GM23248 (cell line): ENCODE results near the gene DUOX2. TPM values are rescaled to one million over a fixed set of nuclear protein-coding genes. Genes with fewer than 3 reads are reported as not detected.

Experiments
- DNase-seq: peaks from one replicate; pipeline ENCODE4 v3.0.0-alpha.2; 2015
- H2AFZ ChIP-seq: fragments of 200-600 bp; sonication (generic); 2 replicates; pipeline ENCODE4 v1.6.1; 2016; ENCODE audit warnings: antibody characterized with exemption
- H3F3A ChIP-seq: fragments of 200-600 bp; sonication (generic); 2 replicates; pipeline ENCODE4 v1.6.1; 2016; ENCODE audit warnings: mild to moderate bottlenecking, antibody characterized with exemption, mixed run types; ENCODE audit not compliant: insufficient read depth
- H3K27ac ChIP-seq: fragments of 200-600 bp; sonication (generic); 2 replicates; pipeline ENCODE4 v1.5.1; 2016; ENCODE audit warnings: mild to moderate bottlenecking
- H3K27me3 ChIP-seq: fragments of 200-600 bp; sonication (generic); replicated peaks from 2 replicates; pipeline ENCODE4 v1.6.1; 2016; ENCODE audit warnings: mild to moderate bottlenecking; ENCODE audit not compliant: insufficient read depth
- H3K36me3 ChIP-seq: fragments of 200-600 bp; sonication (generic); 2 replicates; pipeline ENCODE4 v1.6.1; 2016; ENCODE audit warnings: low read depth, mild to moderate bottlenecking
- H3K4me1 ChIP-seq: fragments of 200-600 bp; sonication (generic); 2 replicates; pipeline ENCODE4 v1.6.1; 2016; ENCODE audit warnings: mild to moderate bottlenecking; ENCODE audit not compliant: insufficient read depth
- H3K4me2 ChIP-seq: fragments of 200-600 bp; sonication (generic); one replicate; pipeline ENCODE4 v1.6.1; 2016; ENCODE audit warnings: mild to moderate bottlenecking; ENCODE audit not compliant: unreplicated experiment
- H3K4me3 ChIP-seq: fragments of 200-600 bp; sonication (generic); 2 replicates; pipeline ENCODE4 v1.5.1; 2016; ENCODE audit warnings: mild to moderate bottlenecking
- H3K79me2 ChIP-seq: fragments of 200-600 bp; sonication (generic); 2 replicates; pipeline ENCODE4 v1.6.1; 2016; ENCODE audit warnings: mild to moderate bottlenecking; ENCODE audit not compliant: insufficient read depth
- H3K9ac ChIP-seq: fragments of 200-600 bp; sonication (generic); 2 replicates; pipeline ENCODE4 v1.6.1; 2016; ENCODE audit warnings: mild to moderate bottlenecking
- H3K9me2 ChIP-seq: fragments of 200-600 bp; sonication (generic); 2 replicates; pipeline ENCODE4 v1.6.1; 2016; ENCODE audit warnings: mixed run types, mild to moderate bottlenecking, moderate library complexity; ENCODE audit not compliant: insufficient read depth
- H3K9me3 ChIP-seq: fragments of 200-600 bp; sonication (generic); one replicate; pipeline ENCODE4 v1.6.1; 2017; ENCODE audit warnings: low read depth
- H4K20me1 ChIP-seq: fragments of 200-600 bp; sonication (generic); 2 replicates; pipeline ENCODE4 v1.6.0; 2016; ENCODE audit not compliant: insufficient read depth
- EZH2 ChIP-seq: fragments of 200-600 bp; sonication (generic); IDR thresholded peaks from 2 replicates; pipeline ENCODE4 v1.6.1; 2018; ENCODE audit warnings: antibody characterized with exemption, mild to moderate bottlenecking; ENCODE audit not compliant: insufficient read depth, poor library complexity, severe bottlenecking
- EZH2phosphoT487 ChIP-seq: fragments of 200-600 bp; sonication (generic); IDR thresholded peaks from 2 replicates; pipeline ENCODE4 v1.6.1; 2018; ENCODE audit warnings: antibody characterized with exemption, moderate library complexity, mild to moderate bottlenecking, low read depth; ENCODE audit not compliant: insufficient read depth
- WGBS, 2 experiments: methylation state at CpG; one replicate each; pipeline ENCODE4 v1.1.6; 2015 to 2017; ENCODE audit warnings: low lambda C conversion rate in 2 of 2, low coverage in 1 of 2; ENCODE audit errors: missing lambda C conversion rate in 2 of 2; 5-methylcytosine and 5-hydroxymethylcytosine counted together
- in situ Hi-C: fragments of 300-500 bp; cut with MboI; formaldehyde crosslinking; loops from 2 replicates; pipeline ENCODE4 v1.15.0; 2020
- polyA plus RNA-seq: library from polyadenylated mRNA; unstranded; fragments of >200 nt; fragmentation: Nextera tagmentation; extraction: Ambion mirVana; gene quantifications from 2 replicates; pipeline ENCODE4 v1.2.1, GENCODE V29; 2016
- total RNA-seq: library from RNA; depleted of rRNA; stranded (reverse); fragments of >200 nt; shearing (Covaris generic); gene quantifications from 2 replicates; pipeline ENCODE4 v1.2.3, GENCODE V29; 2014

Gene DUOX2
- total and polyA plus RNA-seq, 2 experiments from 2014 or later: 0.03 TPM; not detected in 1

DNA sequence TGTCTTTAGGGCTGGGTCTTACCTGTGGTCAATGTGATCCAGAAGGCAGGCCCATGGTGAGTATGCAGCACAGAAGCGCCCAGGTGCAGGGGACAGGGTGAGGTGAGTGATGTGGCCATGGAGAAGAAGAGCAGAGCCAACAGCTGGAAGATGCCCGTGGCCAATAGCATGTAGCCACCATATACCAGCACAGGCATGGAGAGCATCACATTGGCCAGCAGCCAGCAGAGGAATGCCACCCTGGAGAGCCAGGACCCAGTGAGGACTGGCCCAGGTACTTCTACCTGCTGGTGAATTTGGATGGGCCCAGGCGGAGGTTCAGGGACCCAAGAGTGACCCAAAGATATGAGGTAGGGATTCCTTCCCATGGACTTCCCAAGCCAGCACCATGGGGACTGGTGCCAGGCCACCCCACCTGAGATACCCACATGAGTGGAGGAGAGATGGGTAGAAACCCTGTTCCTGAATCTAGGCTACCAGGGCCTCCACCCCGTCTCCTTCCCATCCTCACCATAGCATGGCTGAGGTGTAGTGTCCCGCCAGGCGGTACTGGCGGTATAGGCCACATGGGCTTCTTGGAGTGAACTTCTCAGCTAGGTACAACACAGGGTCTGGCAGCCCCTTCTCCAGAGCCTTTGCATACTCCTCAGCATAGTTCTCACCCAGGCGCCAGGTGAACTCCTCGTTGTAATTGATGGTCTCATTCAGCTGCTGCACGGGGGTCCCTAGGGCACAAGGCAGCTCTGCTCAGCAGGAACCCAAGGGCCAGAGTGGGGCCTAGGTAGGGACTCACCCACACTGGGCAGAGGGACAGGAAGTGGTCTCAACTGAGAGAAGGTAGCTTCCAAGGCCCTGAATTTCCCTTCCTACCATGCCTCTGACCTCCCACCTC lies 6.4 kb upstream of the DUOX2 start:
- Histone ChIP-seq H3K9me3 (no peaks in the 10 kb centered on the region), H3F3A (peaks cover 12% of the 10 kb centered on the region), H3K79me2 (no peaks in the 10 kb centered on the region), H3K4me3 (no peak overlapping the region), H3K9ac (no peak overlapping the region), H3K9me2 (no peaks in the 10 kb centered on the region), H2AFZ (no peak overlapping the region), H3K4me1 (peaks cover 12% of the 10 kb centered on the region), H4K20me1 (no peaks in the 10 kb centered on the region), H3K27ac (no peak overlapping the region), H3K36me3 (no peaks in the 10 kb centered on the region), H3K4me2 (no peak overlapping the region), H3K27me3 (peaks cover 23% of the 10 kb centered on the region)
- DNase-seq: no peak
- 95 to 96% methylated on average over 10 of the region's 10 CpGs for WGBS, 2 experiments
- TF ChIP-seq EZH2phosphoT487 (no peak), EZH2 (no peak)
- in situ Hi-C loops: no loop called here

DNA sequence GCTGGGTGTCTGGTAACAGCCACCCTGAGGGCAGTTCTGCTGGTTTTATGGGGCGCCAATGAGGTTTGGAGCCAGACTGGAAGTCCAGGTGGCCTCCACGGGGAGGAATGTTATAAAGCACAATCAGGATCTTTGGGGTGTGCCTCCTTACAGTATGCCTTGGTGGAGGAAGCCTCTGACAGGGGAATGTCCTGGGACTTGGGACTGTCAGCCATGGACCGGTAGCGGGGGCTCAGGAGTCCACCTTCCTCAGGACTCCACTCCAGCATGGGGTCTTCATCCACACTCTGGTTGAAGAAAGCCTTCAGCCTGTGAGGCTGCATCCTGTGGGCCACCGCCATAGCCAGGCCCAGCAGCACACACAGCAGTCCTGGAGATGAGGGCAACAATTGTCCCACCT lies 5.0 kb upstream of the DUOX2 start:
- WGBS, 2 experiments: 83 to 93% methylated on average over 5 of the region's 5 CpGs
- Histone ChIP-seq H2AFZ (no peak overlapping the region), H3K9me2 (no peaks in the 10 kb centered on the region), H3K27ac (no peak overlapping the region), H3K9me3 (no peaks in the 10 kb centered on the region), H3K79me2 (no peaks in the 10 kb centered on the region), H3K9ac (no peak overlapping the region), H3F3A (peaks cover 12% of the 10 kb centered on the region), H3K4me2 (no peak overlapping the region), H3K4me3 (no peak overlapping the region), H3K36me3 (no peaks in the 10 kb centered on the region), H4K20me1 (no peaks in the 10 kb centered on the region), H3K4me1 (peaks cover 12% of the 10 kb centered on the region), H3K27me3 (peaks cover 36% of the 10 kb centered on the region)
- TF ChIP-seq EZH2: no peak
- no peak for TF ChIP-seq EZH2phosphoT487
- DNase-seq: no peak
- in situ Hi-C loops: no loop called here

GRCh38 chr15:45118131-45118588 lies 4.2 kb upstream of the DUOX2 start:
- Histone ChIP-seq H3K4me2 (peak overlapping the region; percentile 26), H3K9me3 (no peaks in the 10 kb centered on the region), H2AFZ (peak overlapping the region; percentile 52; the same call in 1 of the 2 replicates), H3K9ac (no peak overlapping the region), H3K27ac (no peak overlapping the region), H3K36me3 (no peaks in the 10 kb centered on the region), H3K27me3 (peaks cover 44% of the 10 kb centered on the region), H3K79me2 (no peaks in the 10 kb centered on the region), H3K4me1 (peaks cover 12% of the 10 kb centered on the region), H3K4me3 (peak overlapping the region; percentile 46), H4K20me1 (no peaks in the 10 kb centered on the region), H3F3A (peaks cover 12% of the 10 kb centered on the region), H3K9me2 (no peaks in the 10 kb centered on the region)
- 1 to 3% methylated on average over 14 of the region's 14 CpGs for WGBS, 2 experiments
- in situ Hi-C loops: no loop called here
- DNase-seq: peak; percentile 95
- TF ChIP-seq EZH2 (no peak), EZH2phosphoT487 (no peak)

- Histone ChIP-seq H3K9me2 (no peaks in the 10 kb centered on the region), H3K79me2 (no peaks in the 10 kb centered on the region), H3K27ac (no peak overlapping the region), H3K9me3 (no peaks in the 10 kb centered on the region), H3F3A (peaks cover 12% of the 10 kb centered on the region), H2AFZ (peak overlapping the region; percentile 52; the same call in 1 of the 2 replicates), H3K27me3 (peaks cover 51% of the 10 kb centered on the region), H3K36me3 (no peaks in the 10 kb centered on the region), H3K9ac (no peak overlapping the region), H3K4me2 (peak overlapping the region; percentile 26), H3K4me1 (peaks cover 11% of the 10 kb centered on the region), H4K20me1 (no peaks in the 10 kb centered on the region), H3K4me3 (peak overlapping the region; percentile 46)
- no peak for TF ChIP-seq EZH2
- TF ChIP-seq EZH2phosphoT487: no peak
- DNase-seq: no peak
- in situ Hi-C loops: no loop called here
- 41 to 43% methylated on average over 30 to 31 of the region's 33 CpGs for WGBS, 2 experiments
Measured at GRCh38 chr15:45117308-45118130, 3.5 kb upstream of the DUOX2 start.
